ENCODE measurements around the gene CEACAM18.
"Not testable (repeated sequence)": the region's sequence is repeated elsewhere in the genome, so short reads cannot be mapped to it uniquely, and the experiment has no call there.

CEACAM18 gene

DNA sequence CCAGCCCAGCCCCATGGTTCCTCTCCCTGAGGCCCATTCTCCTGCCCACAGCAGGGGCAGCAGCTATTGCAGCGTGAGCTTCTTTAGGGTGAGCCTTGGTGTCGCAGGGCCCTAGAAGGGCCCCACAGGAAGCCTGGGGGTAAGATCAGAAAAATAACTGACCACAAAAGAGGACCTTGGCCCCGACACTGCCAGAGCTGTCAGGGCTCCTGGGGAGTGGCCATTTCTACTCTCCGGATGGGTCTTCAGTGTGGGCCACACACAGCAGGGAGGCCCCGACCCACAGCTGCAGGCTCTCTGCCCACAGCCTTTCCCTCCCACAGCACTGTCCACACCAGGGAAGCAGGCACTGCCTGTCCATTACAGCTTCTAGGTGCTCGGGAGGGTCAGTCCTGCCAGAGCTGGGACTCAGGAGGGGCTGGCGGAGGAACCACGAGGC, 16.6 kb upstream of the CEACAM18 start:
- no peak for DNase-seq (ENCODE audit: low read depth)

GRCh38 chr19:51462276-51462675, 16.1 kb upstream of the CEACAM18 start:
- DNase-seq (ENCODE audit: low read depth) = no peak

DNA sequence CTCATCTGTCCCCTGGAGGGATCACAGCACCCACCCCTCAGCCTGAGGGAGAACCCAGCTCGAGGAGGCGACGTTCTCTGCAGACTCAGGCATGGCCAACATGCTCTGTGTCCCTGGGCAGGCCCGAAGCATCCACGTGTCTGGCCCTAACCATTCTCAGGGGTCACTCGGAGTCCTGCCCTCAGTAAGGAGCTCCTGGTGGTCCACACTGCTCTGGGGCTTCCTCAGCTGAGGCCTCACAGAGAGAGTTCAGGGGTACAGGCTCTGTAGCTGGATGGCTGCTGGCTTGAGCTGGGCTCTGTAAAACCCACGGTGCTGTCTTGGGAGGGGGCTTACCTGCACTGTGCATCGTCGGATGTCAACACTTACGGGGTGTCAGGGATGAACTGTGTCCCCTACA, 15.7 kb upstream of the CEACAM18 start:
- no peak for DNase-seq (ENCODE audit: low read depth)

DNA sequence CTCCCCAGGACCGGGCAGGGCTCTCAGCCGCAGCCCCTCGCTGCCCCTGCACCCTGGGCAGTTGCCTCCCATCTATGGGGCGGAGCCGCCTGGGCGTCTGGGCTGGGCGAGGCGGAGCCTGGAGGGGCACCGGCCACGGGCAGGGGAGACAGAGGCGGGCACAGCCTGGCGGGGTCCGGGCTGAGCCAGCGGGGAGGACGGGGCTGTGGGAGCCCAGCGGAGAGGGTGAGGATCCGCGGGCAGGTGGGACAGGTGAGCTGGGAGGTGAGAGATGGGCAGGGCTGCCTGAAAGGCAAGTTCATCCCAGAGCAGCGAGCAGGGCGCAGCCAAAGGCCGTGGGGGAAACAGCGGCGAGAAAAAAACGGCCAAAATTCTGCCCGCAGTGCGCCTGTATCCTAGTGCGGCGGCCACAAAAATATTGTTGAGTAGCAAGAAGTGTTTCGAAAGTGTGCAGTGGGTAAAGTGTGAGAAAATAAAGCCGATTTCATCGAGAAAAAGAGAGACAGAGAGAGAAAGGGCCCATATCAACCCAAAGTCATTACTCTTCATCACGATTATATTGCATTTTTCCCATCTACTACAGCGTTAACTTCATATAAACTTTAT, 14.3 kb upstream of the CEACAM18 start:
- not testable (repeated sequence) for DNase-seq (ENCODE audit: low read depth)

DNA sequence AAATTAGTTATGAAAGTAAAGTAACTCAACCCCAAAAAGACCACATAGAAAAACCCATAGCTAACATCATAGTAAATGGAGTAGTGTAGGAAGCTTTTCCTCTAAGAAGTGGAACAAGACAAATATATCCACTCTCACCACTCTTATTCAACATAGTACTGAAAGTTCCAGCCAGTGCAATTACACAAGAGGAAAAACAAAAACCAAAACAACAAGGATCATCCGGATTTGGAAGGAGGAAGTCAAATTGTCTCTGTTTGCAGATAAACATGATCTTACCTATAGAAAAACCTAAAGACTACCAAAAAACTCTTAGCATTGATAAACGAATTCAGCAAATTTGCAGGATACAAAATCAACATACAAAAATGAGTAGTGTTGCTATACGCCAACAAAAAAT, 11.6 kb upstream of the CEACAM18 start:
- no peak for DNase-seq (ENCODE audit: low read depth)

DNA sequence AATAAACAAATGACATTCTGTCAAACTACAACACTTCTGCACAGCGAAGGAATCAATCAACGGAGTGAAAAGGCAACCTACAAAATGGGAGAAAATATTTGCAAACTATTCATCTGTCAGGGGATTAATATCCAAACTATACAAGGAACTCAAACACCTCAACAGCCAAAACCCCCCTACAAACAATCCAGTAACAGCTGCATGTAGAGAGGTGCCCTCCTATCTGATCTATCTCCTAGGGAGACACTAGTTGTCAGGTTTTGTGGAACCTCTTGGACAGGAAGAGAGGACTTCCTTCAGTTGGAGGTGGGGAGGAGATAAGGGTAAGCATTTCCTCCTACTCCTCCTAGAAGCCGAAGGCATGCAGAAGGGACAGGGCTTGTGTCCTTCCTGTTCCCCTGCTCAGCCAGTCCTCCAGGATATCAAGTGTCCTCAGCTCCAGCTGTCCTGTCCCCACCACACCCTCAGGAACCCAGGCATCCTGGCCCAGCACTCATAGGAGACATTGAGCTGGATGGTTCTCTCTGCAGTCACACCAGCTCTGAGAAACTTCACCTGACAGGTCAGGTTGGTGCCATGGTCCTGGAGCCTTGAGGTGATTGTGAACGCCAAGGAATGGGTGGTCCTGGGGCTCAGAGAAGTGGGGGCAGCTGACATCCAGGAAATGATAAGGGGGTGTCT, 10.3 kb upstream of the CEACAM18 start:
- no peak for DNase-seq (ENCODE audit: low read depth)

- DNase-seq (ENCODE audit: low read depth) = no peak
These were observed 9.8 kb upstream of the CEACAM18 start for GRCh38 chr19:51468545-51468920.

DNA sequence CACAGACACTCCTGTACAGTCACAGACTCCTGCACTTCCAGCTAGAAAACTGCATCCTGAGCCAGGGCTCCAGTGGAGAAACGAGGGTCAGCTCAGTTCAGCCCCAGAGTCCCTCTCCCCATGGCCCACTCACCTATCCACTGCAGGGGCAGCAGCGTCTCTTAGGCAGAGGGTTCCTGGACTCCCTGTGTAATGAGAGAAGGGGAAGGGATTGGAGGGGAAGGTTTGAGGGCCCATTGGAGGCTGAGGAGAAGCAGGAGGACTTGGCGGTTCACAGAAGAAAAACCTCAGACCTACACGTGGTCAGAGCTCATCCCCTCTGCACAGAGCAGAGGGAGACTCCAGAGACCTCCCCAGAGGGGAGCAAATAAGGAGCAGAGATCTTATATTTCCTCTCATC, 9.2 kb upstream of the CEACAM18 start:
- no peak for DNase-seq (ENCODE audit: low read depth)

DNA sequence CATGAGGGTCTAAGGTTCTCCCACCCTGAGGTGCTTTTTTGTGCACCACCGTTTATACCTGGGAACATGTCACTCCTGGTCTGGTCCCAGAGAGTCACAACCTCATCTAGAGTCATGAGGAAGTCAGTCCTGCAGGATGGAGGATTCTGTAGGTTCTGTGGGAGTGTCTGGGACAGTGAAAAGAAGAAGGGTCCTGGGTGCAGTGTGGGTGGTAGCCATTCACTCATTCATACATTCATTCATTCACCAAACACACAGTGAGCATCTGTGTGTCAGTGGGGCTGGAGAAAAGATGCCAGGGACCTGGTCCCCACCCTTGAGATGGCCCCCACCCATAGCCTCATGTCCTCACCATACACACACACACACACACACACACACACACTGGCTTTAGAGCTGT, 8.7 kb upstream of the CEACAM18 start:
- DNase-seq (ENCODE audit: low read depth) = no peak

GRCh38 chr19:51470966-51471365, 7.4 kb upstream of the CEACAM18 start:
- no peak for DNase-seq (ENCODE audit: low read depth)

DNA sequence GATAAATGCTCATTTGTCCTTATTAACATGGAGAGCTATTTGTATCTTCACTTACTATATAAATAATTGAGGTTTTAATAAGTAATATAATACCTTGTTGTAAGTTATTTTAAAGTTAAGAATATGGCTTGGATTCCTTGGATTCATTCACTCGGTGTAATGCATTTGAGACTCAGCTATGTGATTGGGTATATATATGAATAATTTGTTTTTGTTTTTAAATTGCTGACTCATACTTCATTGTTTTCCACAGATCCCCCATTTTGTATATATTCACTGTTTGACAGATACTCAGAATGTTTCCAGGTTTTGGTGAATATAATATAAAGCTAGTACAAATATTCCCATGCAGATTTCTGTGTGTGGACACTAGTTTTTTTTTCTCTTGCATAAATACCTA, 6.8 kb upstream of the CEACAM18 start:
- no peak for DNase-seq (ENCODE audit: low read depth)

DNA sequence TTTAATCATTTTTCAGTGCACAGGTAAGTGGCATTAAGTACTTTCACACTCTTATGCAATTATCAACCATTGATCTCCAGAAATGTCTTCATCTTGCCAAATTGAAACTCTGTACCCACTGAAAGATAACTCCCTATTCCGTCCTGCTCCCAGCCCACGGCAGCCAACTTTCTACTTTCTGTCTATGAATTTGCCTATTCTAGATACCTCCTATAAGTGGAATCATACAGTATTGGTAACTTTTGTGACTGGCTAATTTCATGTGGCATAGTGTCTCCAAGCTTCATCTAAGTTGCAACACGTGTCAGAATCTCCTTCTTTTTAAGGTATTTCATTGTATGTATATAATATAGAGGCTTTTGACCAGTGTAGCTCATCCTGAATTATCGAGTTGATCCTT, 5.7 kb upstream of the CEACAM18 start:
- no peak for DNase-seq (ENCODE audit: low read depth)

DNA sequence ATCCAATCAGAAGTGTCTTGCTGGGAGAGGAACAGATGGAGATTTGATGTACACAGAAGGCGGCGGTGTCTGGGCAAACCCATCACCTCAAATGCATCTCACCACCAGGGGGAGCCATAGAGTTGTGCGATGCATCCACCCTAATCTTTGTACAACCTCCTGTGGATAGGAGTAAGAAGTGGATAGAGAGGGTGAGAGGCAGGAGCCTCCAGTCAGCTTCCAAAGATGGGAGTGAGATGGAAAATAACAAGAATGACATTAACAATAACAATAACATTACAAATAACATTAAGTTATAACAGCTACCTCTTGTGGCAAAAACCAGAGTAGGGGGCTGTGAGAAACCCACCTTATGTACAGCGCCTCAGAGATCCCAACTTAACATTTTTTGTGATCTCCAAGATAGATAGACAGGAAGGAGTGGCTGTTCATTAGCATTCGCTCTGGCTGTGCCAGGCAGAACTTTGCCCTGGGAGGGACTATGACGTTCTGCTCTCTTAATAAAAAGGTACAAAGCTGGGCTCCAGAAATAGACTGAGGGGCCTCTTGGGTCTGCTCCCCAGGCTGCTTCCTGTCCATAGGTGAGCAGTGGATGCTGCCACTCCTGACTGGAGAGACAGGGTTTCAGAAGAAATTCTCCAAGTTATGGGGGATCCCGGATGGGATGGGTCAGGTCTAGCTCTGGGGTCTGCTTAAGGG, 5.2 kb upstream of the CEACAM18 start:
- DNase-seq (ENCODE audit: low read depth) = peak; percentile 70

DNA sequence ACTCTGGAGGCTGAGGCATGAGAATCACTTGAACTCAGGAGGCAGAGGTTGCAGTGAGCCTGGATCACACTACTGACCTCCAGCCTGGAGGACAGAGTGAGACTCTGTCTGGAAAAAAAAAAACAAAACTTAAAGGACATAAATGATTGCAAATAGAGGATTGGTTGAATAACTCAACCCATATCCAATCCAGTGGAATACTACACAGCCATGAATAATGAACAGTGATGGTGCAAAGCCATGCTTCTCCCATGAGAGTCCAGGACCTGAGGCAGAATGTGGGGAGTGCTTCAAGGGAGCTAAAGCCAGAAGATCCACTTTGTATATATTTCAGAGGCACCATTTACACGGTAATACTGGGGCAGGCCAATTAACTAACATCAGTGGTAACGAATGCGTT, 2.2 kb upstream of the CEACAM18 start:
- no peak for DNase-seq (ENCODE audit: low read depth)

DNA sequence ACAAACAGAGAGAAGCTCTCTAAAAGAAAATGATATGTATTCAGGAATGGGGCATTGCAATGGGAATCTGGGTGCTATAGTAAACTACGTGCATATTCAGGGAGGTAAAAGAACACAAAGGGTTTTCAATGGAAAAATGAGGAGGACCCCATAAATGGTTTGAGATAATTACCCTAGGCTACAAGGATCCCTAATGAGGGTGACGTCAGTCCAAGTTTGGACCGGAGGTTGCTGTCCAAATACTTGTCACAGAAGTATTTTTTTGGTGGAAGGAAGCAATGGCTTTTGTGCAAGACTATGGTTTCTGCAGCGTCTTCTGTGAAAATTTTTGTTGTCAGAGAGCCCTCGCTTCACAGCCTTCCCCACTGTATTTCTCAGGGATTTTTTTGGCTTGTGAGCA, 995 bp upstream of the CEACAM18 start:
- DNase-seq (ENCODE audit: low read depth) = no peak

GRCh38 chr19:51479531-51480331, 1.4 kb downstream of the CEACAM18 start:
- no peak for DNase-seq (ENCODE audit: low read depth)

DNA sequence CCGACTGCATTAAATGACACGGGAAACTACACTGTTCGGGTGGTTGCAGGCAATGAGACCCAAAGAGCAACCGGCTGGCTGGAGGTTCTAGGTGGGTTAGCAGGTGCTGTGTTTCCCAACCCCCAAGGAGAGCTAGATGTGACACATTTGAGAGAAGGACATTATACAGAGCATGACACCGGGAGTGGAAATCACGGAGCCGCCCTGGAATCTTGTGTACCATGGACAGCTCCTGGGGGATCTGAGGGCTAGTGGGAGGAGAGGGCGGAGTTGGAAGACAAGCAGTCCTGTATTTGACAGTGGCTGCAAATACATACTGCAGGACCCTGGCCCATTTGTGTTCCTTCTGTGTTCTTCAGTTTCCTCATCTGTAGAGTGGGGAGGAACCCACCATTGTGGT, 2.3 kb downstream of the CEACAM18 start:
- DNase-seq (ENCODE audit: low read depth) = no peak

DNA sequence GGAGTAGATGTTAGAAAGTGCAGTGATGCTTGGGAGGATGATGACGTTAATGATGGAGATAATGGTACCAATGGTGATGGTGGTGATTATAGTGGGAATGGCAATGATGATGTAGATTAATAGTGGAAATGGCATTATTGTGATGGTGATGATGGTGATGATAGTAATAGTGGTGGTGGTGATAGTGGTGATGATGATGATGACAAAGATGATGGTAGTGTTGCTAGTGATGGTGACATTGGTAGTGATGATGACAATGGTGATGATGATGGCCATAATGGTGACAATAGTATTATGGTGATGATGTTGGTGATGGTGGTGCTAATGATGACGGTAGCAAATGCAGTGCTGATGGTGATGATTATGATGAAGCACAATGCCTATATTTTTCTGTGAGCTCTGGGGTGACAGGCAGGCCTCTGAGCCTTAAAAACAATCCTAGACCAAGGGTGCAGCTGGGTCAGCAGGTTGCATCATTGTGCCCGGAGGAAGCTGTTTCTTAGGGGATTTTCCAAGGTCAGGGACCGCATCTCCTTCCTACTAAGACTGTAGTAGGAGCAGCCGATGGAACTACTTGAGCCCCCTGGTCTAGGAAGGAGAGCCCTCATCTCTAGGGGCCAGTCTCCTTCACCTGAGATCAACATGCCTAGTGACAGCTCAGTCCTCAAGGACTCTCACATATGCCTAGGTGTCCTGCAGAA, 7.8 kb downstream of the CEACAM18 start:
- no peak for DNase-seq (ENCODE audit: low read depth)

- DNase-seq (ENCODE audit: low read depth) = no peak
These were observed 10.2 kb downstream of the CEACAM18 start for GRCh38 chr19:51488491-51488890.

GRCh38 chr19:51489113-51489512, 10.8 kb downstream of the CEACAM18 start:
- DNase-seq (ENCODE audit: low read depth) = no peak

DNA sequence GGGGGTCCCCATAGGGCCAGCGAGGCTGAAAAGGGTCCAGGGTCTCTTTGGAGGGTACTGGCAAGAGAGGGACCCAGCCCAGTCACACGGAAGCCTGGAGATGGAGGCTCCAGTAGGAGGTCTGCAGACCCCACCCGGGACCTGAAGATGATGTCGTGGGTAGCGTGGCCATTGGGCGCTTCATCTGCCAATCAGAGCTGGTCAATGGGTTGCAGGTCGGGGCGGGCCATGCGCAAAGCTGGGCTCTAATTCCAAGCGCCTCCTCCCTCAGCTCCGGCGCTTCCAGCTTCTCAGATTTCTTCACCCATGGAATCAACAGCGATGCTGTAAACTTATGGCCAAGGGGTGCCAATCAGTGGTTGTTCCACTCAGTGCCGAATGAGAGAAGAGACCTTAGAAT, 12.3 kb downstream of the CEACAM18 start:
- no peak for DNase-seq (ENCODE audit: low read depth)

- no peak for DNase-seq (ENCODE audit: low read depth)
These were observed 13.2 kb downstream of the CEACAM18 start for GRCh38 chr19:51491586-51491985.

Measured in activated T-helper 9 cell treated with anti-CD3 and anti-CD28 coated beads, Interleukin-2, amount 50 U/mL, for 16 hours (primary cell).